ENCODE measurements around the gene CBARP. TPM values are rescaled to one million over a fixed set of nuclear protein-coding genes. Genes with fewer than 3 reads are reported as not detected.
A peak's percentile ranks its signal among the peaks of the same experiment; 100 is the strongest.

Gene CBARP
- total and polyA plus RNA-seq, 9 of the 15 experiments (the other 6 are each of a cell fraction or from before 2014, with no cell fraction given) = 0.03 to 8.9 (median 1.2) TPM; not detected in 1

- no peak for TF ChIP-seq ZNF584 (CRISPR knock-in tag; IDR thresholded peaks at IDR 0.05; ENCODE audit: low read depth)
- no peak for TF ChIP-seq BRF2 (IDR thresholded peaks at IDR 0.05; ENCODE audit: borderline replicate concordance, insufficient read depth, insufficient read length)
- no peak for TF ChIP-seq MITF (IDR thresholded peaks at IDR 0.05)
- TF ChIP-seq GABPA (tag; conservative IDR thresholded peaks at IDR 0.05; ENCODE audit: low read depth) = no peak; the same call in 1 of the 2 replicates
- peak; percentile 80 for TF ChIP-seq MAX (CRISPR knock-in tag; IDR thresholded peaks at IDR 0.05)
- no peak for TF ChIP-seq FOS (IDR thresholded peaks at IDR 0.05; ENCODE audit: extremely low read depth, insufficient read length)
- TF ChIP-seq USF2 (CRISPR knock-in tag; IDR thresholded peaks at IDR 0.05) = no peak
- no peak for TF ChIP-seq TFE3 (CRISPR knock-in tag; IDR thresholded peaks at IDR 0.05)
- no peak for TF ChIP-seq NFIX (CRISPR knock-in tag; IDR thresholded peaks at IDR 0.05; ENCODE audit: low read depth)
- TF ChIP-seq NBN (IDR thresholded peaks at IDR 0.05; ENCODE audit: low read depth) = no peak
- TF ChIP-seq NCOA2 (IDR thresholded peaks at IDR 0.05; ENCODE audit: partially characterized antibody in 2 of 2) = no peak
- TF ChIP-seq KLF16 (IDR thresholded peaks at IDR 0.05) = peak; percentile 69
- TF ChIP-seq TFAP4 (CRISPR knock-in tag; IDR thresholded peaks at IDR 0.05; ENCODE audit: borderline replicate concordance) = peak; percentile 88
- TF ChIP-seq MAZ (CRISPR knock-in tag; conservative IDR thresholded peaks at IDR 0.05 in 1 of 2, IDR thresholded peaks at IDR 0.05 in 1 of 2) = peak; percentile 94 to 98
- no peak for TF ChIP-seq BACH1 (tag; IDR thresholded peaks at IDR 0.05)
- TF ChIP-seq SNAPC5 (CRISPR knock-in tag; IDR thresholded peaks at IDR 0.05) = no peak
- peak; percentile 53 for TF ChIP-seq JUND (IDR thresholded peaks at IDR 0.05; ENCODE audit: borderline replicate concordance, low read depth, low read length)
- TF ChIP-seq JUND (tag; IDR thresholded peaks at IDR 0.05; ENCODE audit: borderline replicate concordance, low read depth, low read length) = no peak; the same call in 2 of the 3 replicates
- TF ChIP-seq NFIC (IDR thresholded peaks at IDR 0.05) = peak; percentile 22; the same call in 1 of the 2 replicates
- TF ChIP-seq BCOR (IDR thresholded peaks at IDR 0.05) = peak; percentile 48; the same call in 1 of the 2 replicates
- TF ChIP-seq CREM (IDR thresholded peaks at IDR 0.05; ENCODE audit: low read depth) = peak; percentile 92
- TF ChIP-seq PTRF (tag; IDR thresholded peaks at IDR 0.05) = no peak
Measured at GRCh38 chr19:1266129-1266915, 28.5 kb upstream of the CBARP start (continued).

Data from K562 (cell line).